Measurements from ENCODE around the gene SAMD4A. TPM values are rescaled to one million over a fixed set of nuclear protein-coding genes. Genes with fewer than 3 reads are reported as not detected.

SAMD4A gene
- total and polyA plus RNA-seq, 2 of the 4 experiments (the other 2 are of a cell fraction), result 22.9 to 38.2 TPM

- Histone ChIP-seq H4K8ac (ENCODE audit: low read depth in 2 of 2, low read length in 2 of 2) (no peak overlapping the region), H2AK5ac (ENCODE audit: low read depth, low read length) (no peak overlapping the region), H4K5ac (ENCODE audit: low read depth, low read length) (no peak overlapping the region), H3K4ac (ENCODE audit: low read depth, low read length) (no peak overlapping the region), H2BK5ac (ENCODE audit: low read depth, low read length, poor library complexity, severe bottlenecking) (no peak overlapping the region), H3K56ac (ENCODE audit: extremely low read depth, insufficient read depth, low read length) (no peak overlapping the region), H2BK20ac (ENCODE audit: low read depth, low read length) (no peak overlapping the region), H3K9me1 (ENCODE audit: insufficient read depth, low read length) (peaks cover 38% of the 10 kb centered on the region), H3K18ac (ENCODE audit: low read depth, low read length) (no peak overlapping the region), H3K4me3 (ENCODE audit: insufficient read depth, low read depth, low read length) (no peak overlapping the region), H3K23ac (ENCODE audit: low read depth, low read length) (no peak overlapping the region), H4K91ac (ENCODE audit: insufficient read depth, low read depth, low read length) (no peak overlapping the region), H3K4me2 (ENCODE audit: low read depth, low read length) (no peak overlapping the region), H3K27me3 (ENCODE audit: control insufficient read depth, insufficient read depth, low read length) (no peaks in the 10 kb centered on the region), H4K20me1 (ENCODE audit: insufficient read depth, low read length) (peaks cover 52% of the 10 kb centered on the region), H2AFZ (replicated peaks; ENCODE audit: low read length, poor library complexity) (no peak overlapping the region), H3K36me3 (ENCODE audit: control insufficient read depth, insufficient read depth, low read length) (peaks cover 17% of the 10 kb centered on the region), H2BK15ac (ENCODE audit: low read depth, low read length) (no peak overlapping the region), H3K9me3 (ENCODE audit: control insufficient read depth, insufficient read depth, low read length) (no peaks in the 10 kb centered on the region), H2BK120ac (ENCODE audit: low read depth, low read length) (no peak overlapping the region), H2AK9ac (replicated peaks; ENCODE audit: low read depth, low read length, poor library complexity) (no peak overlapping the region), H3K14ac (replicated peaks; ENCODE audit: low read depth, low read length) (no peak overlapping the region), H3K27ac (ENCODE audit: insufficient read depth, low read length) (no peak overlapping the region), H3K79me1 (ENCODE audit: low read depth in 1 of 2, low read length in 2 of 2) (peaks cover 86 to 99% of the 10 kb centered on the region in 2 experiments), H3K9ac (ENCODE audit: low read depth, low read length) (no peak overlapping the region), H3K4me1 (ENCODE audit: control insufficient read depth, insufficient read depth, low read length) (no peaks in the 10 kb centered on the region)
- ATAC-seq (ENCODE audit: low read depth) (no peak), DNase-seq (no peak)
- TF ChIP-seq RCOR1 (IDR thresholded peaks at IDR 0.05; ENCODE audit: insufficient replicate concordance, low read length) (no peak), ELK1 (IDR thresholded peaks at IDR 0.05; ENCODE audit: borderline replicate concordance, low read depth, low read length) (no peak), USF2 (IDR thresholded peaks at IDR 0.05; ENCODE audit: low read depth, low read length) (no peak), MXI1 (IDR thresholded peaks at IDR 0.05; ENCODE audit: borderline replicate concordance, low read depth, low read length) (no peak), POLR2A (IDR thresholded peaks at IDR 0.05; ENCODE audit: low read depth, low read length) (no peak), MAFK (IDR thresholded peaks at IDR 0.05; ENCODE audit: low read depth, low read length) (no peak), BHLHE40 (IDR thresholded peaks at IDR 0.05; ENCODE audit: low read depth, low read length) (no peak)
- ChIA-PET CTCF (no interaction called here), POLR2A (ENCODE audit: unreplicated experiment) (no interaction called here)
- intact Hi-C loops (cut with micrococcal nuclease), result no loop called here
- dilution Hi-C loops (cut with HindIII; ENCODE audit: low sequenced_read_pairs, unreplicated experiment), result no loop called here
- WGBS, 2 experiments (ENCODE audit: extremely low coverage in 2 of 2, insufficient read length in 1 of 2), result 100% methylated on average over 1 of the region's 5 CpGs; no CpG with 5 or more reads in 1 of the 2 experiments
- no TSS peak for BruUV-seq (replicated peaks)
- in situ Hi-C loops (cut with MboI; ENCODE audit: low sequenced_read_pairs), result no loop called here
Observed at GRCh38 chr14:54743382-54743781, 176.5 kb downstream of the SAMD4A start.
